Gastroesophageal sphincter (tissue), 3 donors: ENCODE results near the gene ERMP1.

Experiments used
- EP300 ChIP-seq: sonication (generic); formaldehyde crosslinking; IDR thresholded peaks from one replicate; pipeline ENCODE4 v1.6.1; 2017; ENCODE audit warnings: antibody characterized with exemption, mild to moderate bottlenecking
- POLR2A ChIP-seq, 2 donors: fragments of 450-650 bp; IDR thresholded peaks; one replicate each; pipeline ENCODE4 v1.6.1; 2017; ENCODE audit warnings: antibody characterized with exemption in 2 of 2, mild to moderate bottlenecking in 2 of 2, moderate library complexity in 1 of 2
- TF ChIP-seq, protein P1 (sequence below), 4 experiments: fragments of 200-600 bp in 2 of 4; fragments of 450-650 bp in 2 of 4; sonication (generic) in 1 of 4; IDR thresholded peaks; one replicate each; pipeline ENCODE4 v1.5.1; 2017 to 2019; ENCODE audit warnings: antibody characterized with exemption in 4 of 4, mild to moderate bottlenecking in 2 of 4, moderate library complexity in 2 of 4

DNA sequence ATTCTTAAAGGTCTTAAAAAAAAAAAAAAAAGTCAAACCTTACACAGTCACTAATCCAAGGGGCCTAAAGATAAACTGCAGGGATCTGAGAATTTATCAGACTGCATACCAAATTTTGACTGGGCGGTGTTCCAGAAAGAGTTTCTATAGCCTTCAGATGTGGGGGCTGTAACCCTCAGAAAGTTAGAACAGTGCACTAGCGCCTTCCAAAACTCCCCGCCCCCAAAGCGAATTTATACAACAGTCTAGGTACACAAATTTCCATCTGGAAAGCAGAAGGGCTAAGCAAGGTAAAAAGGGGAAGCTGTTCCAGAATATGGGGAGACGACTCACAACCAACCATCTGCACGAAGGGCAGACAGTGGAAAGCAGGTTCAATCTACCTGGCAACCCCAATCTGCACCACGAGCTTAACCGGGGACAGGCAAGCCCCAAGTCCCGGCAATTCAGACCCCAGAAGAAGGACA lies 813 bp downstream of the ERMP1 start:
- TF ChIP-seq, protein P1, sequence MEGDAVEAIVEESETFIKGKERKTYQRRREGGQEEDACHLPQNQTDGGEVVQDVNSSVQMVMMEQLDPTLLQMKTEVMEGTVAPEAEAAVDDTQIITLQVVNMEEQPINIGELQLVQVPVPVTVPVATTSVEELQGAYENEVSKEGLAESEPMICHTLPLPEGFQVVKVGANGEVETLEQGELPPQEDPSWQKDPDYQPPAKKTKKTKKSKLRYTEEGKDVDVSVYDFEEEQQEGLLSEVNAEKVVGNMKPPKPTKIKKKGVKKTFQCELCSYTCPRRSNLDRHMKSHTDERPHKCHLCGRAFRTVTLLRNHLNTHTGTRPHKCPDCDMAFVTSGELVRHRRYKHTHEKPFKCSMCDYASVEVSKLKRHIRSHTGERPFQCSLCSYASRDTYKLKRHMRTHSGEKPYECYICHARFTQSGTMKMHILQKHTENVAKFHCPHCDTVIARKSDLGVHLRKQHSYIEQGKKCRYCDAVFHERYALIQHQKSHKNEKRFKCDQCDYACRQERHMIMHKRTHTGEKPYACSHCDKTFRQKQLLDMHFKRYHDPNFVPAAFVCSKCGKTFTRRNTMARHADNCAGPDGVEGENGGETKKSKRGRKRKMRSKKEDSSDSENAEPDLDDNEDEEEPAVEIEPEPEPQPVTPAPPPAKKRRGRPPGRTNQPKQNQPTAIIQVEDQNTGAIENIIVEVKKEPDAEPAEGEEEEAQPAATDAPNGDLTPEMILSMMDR (IDR thresholded peaks at IDR 0.05), result no peak
- TF ChIP-seq POLR2A (IDR thresholded peaks at IDR 0.05) (no peak), EP300 (no peak)
